NCI-H446 (cell line): ENCODE measurements around the gene PRAMEF14.
A peak's percentile ranks its signal among the peaks of the same experiment; 100 is the strongest.
"Not testable (repeated sequence)": the region's sequence is repeated elsewhere in the genome, so short reads cannot be mapped to it uniquely, and the experiment has no call there.

ENCODE experiments used
- DNase-seq, 2 experiments: peaks; one replicate each; lab custom pipeline; 2025; lab: John Stamatoyannopoulos, UW

PRAMEF14 gene, protein sequence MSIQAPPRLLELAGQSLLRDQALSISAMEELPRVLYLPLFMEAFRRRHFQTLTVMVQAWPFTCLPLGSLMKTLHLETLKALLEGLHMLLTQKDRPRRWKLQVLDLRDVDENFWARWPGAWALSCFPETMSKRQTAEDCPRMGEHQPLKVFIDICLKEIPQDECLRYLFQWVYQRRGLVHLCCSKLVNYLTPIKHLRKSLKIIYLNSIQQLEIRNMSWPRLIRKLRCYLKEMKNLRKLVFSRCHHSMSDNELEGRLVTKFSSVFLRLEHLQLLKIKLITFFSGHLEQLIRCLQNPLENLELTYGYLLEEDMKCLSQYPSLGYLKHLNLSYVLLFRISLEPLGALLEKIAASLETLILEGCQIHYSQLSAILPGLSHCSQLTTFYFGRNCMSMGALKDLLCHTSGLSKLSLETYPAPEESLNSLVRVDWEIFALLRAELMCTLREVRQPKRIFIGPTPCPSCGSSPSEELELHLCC

DNA sequence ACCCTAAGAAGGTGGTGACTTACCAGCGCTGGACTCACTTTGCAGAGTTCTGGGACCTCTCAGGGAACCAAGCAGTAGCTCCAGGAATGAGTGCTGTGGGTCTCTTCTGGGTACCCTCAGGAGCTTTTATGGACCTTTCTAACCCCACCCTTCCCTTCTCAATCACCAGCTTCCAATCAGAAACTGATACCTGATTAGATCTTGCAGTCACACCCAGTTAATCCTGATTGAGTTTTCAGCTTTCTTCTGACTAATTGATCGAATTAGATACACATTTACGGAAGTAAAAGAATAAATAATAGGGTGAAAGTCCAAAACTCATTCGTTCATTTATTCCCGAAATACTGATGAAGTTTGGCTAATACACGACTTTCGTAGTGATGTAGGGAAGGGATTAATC, at the start of gene PRAMEF14:
Gene PRAMEF14, minus strand, starts transcription at position 101 of the 400 bp plus-strand sequence. CDS start 1,820 bp downstream, outside the sequence.
- DNase-seq: not testable (repeated sequence)

DNA sequence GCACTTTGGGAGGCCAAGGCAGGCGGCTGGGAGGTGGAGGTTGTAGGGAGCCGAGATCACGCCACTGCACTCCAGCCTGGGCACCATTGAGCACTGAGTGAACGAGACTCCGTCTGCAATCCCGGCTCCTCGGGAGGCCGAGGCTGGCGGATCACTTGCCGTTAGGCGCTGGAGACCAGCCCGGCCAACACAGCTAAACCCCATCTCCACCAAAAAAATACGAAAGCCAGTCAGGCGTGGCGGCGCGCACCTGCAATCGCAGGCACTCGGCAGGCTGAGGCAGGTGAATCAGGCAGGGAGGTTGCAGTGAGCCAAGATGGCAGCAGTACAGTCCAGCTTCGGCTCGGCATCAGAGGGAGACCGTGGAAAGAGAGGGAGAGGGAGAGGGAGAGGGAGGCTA, 48.4 kb upstream of the PRAMEF14 start:
- not testable (repeated sequence) for DNase-seq

- not testable (repeated sequence) for DNase-seq
Measured at GRCh38 chr1:13394761-13395160, 47.8 kb upstream of the PRAMEF14 start.

- DNase-seq: not testable (repeated sequence)
Measured at GRCh38 chr1:13393004-13393403, 46.1 kb upstream of the PRAMEF14 start.

DNA sequence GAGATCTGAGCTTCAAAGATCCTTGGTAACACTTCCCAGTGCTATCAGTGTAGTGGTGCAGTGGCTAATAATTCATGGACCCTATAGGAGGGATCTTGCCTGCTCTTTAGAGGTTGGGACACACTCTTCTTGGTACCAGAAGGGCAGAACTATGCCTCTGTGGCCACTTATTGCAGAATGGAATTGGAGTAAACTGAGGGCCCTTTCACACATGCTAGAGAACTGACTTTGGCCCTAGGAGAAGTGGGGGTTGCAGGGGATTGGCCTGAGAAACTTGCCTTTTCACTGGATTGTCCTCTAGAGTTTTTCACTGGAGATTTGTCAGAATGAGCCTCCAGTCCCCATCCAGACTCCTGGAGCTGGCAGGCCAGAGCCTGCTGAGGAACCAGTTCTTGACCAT, 42.4 kb upstream of the PRAMEF14 start, which contains the start of gene PRAMEF17:
Gene PRAMEF17, plus strand, starts transcription at position 301 of the 400 bp plus-strand sequence. Its CDS starts 26 bp downstream, at position 327.
- not testable (repeated sequence) for DNase-seq

- DNase-seq: not testable (repeated sequence)
Measured at GRCh38 chr1:13380380-13380779, 33.4 kb upstream of the PRAMEF14 start.

DNA sequence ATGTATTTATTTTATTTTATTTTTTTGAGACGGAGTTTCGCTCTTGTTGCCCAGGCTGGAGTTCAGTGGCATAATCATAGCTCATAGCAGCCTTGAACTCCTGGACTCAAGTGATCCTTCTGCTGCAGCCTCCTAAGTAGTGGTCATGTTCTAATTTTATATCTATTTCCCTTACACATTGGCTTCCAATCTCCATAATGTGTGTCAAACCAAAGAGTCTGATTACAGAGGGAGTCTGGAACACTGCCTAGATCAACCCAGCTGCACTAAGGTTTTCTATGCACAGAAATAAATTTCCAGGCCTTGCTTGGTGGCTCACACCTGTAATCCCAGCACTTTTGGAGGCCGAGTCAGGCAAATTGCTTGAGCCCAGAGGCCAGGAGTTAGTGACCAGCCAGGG, 32.0 kb upstream of the PRAMEF14 start:
- not testable (repeated sequence) for DNase-seq

- peak in 1 of 2 experiments; percentile 14 for DNase-seq
Measured at GRCh38 chr1:13368544-13368943, 21.6 kb upstream of the PRAMEF14 start.

DNA sequence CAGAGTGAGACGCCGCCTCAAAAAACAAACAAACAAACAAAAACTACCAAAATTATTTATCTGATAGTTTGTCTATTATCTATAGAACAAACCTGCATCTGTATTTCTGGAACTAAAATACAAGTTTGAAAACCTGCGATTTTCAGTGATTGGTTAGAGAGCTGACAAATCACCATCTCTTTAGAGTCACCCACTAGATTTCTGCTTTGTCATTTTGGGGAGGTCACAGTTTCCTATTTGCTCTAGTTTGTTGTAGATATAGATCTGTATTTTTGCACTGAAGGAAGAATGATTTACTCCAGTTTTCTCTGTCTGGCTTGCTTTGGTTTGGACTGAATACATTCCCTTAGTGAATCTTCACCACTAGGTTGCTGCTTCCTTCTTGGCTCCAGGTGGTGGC, 19.6 kb upstream of the PRAMEF14 start:
- DNase-seq: not testable (repeated sequence)

DNA sequence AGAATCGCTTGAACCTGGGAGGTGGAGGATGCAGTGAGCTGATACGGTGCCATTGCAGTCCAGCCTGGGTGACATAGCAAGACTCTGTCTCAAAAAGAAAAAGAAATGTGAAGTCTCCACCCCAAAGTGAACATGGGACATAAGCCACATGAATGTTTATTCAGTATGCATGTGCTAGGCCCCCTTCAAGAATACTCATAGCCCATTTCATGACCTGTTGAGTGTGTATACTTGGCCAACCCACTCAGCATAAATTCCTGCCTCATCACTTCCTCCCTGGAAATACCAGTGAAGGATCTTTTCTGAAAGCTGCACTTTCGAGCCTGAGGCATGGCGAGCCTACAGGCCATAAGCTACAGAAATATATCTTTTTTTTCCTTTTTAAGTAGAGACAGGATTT, 18.0 kb upstream of the PRAMEF14 start:
- DNase-seq: not testable (repeated sequence)

DNA sequence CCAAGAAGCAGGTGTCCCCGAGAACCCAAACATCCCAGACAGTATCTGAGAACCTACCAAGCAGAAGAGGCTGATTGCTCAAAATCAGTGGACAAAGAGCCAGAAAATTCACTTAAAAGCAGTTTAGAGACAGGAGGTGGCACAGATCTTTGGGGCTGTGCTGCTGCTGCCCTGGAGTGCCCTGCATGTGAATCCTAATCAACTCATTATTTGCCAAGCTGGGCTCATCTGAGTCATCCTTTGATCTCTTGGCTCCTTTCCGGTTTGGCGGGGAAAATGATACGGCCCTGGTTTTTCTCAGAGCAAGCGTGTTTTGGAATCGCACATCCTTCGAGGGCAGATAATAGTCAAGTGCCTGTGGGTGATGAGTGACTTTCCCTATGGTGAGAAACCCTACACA, 15.4 kb upstream of the PRAMEF14 start:
- not testable (repeated sequence) for DNase-seq

- DNase-seq: peak; percentile 18 to 58
Measured at GRCh38 chr1:13356774-13357173, 9.8 kb upstream of the PRAMEF14 start.

- not testable (repeated sequence) for DNase-seq
Measured at GRCh38 chr1:13354475-13354874, 7.5 kb upstream of the PRAMEF14 start.

GRCh38 chr1:13353476-13353875, 6.5 kb upstream of the PRAMEF14 start:
- not testable (repeated sequence) for DNase-seq

GRCh38 chr1:13342496-13342895, 4.4 kb downstream of the PRAMEF14 start:
- not testable (repeated sequence) for DNase-seq

DNA sequence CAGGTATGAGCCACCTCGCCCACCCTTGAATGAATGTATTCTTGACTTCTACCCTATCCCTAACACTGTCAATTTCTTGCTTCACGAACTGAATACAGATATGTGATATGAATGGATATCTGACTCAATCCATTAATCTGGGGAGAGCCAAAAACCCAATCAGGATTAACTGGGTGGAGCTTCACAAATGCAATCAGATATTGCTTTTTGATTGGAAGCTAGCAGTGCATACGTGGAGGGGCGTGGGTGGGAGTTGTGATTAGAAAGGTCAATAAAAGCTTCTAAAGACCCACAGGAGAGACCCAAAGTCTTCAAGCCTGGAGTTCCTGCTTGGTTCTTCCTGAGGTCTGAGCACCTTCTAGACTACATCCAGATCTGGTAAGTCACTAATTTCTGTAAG, 31.7 kb downstream of the PRAMEF14 start, which contains the start of gene PRAMEF15:
Gene PRAMEF15, plus strand, starts transcription at position 301 of the 400 bp plus-strand sequence. CDS start 2,827 bp downstream, outside the sequence.
- DNase-seq: not testable (repeated sequence)

DNA sequence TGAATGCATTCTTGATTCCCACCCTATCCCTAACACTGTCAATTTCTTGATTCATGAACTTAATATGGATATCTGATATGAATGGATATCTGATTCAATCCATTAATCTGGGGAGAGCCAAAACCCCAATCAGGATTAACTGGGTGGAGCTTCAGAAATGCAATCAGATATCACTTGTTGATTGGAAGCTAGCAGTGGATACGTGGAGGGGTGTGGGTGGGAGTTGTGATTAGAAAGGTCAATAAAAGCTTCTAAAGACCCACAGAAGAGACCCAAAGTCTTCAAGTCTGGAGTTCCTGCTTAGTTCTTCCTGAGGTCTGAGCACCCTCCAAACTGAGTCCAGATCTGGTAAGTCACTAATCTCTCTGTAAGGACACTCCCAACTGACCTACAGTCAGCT, 43.7 kb downstream of the PRAMEF14 start, which contains the start of gene PRAMEF33:
Gene PRAMEF33, plus strand, starts transcription at position 301 of the 400 bp plus-strand sequence. CDS start 2,416 bp downstream, outside the sequence.
- DNase-seq: not testable (repeated sequence)

DNA sequence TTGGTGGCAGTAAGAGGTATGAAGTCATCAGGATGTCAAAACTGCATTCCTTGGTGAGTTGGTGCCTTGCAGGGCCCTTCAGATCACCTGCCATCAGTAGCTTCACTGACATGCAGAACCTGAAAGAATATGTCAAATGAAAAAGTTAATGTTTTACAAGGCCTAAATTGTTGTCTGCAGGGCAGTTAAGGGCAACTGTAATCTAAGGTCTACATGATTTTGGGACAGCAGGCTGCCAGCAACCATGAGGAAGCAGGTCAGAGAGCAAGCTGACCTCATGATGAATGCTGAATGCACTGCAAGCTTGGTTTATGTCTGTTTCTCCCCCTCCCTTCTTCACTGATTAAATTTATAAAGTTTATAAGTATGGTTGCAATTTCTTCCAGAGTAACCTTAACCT, 44.7 kb downstream of the PRAMEF14 start:
- DNase-seq: not testable (repeated sequence)

GRCh38 chr1:13298699-13299098, 48.2 kb downstream of the PRAMEF14 start:
- DNase-seq: not testable (repeated sequence)

DNA sequence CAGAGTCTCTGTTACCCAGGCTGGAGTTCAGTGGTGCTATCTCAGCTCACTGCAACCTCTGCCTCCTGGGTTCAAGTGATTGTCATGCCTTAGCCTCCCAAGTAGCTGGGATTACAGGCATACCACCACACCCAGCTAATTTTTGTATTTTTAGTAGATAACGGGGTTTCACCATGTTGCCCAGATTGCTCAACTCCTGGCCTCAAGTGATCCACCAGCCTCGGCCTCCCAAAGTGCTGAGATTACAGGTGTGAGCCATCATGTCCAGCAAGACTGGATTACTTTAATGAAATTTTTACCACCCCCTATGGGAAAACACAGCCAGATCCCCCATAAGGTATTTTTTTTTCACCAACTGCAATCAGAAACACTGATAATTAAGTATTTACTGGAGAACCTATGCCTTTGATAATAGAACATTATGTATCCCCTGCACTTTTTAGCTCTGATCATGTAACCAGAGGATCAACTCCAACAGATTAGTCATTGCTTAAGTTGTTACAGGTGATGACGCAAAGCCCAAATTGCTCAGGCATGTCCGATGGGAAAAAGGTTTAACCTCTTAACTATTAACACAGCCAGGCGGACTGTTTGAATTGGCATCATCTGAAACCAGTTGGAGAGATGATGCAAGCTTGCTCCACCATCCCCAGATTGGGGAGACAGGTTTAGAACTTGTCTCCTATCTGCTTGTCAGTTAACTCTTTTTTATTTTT, 49.6 kb downstream of the PRAMEF14 start:
- not testable (repeated sequence) for DNase-seq
